Measurements from ENCODE around the gene USP31.

- TF ChIP-seq, protein P1, sequence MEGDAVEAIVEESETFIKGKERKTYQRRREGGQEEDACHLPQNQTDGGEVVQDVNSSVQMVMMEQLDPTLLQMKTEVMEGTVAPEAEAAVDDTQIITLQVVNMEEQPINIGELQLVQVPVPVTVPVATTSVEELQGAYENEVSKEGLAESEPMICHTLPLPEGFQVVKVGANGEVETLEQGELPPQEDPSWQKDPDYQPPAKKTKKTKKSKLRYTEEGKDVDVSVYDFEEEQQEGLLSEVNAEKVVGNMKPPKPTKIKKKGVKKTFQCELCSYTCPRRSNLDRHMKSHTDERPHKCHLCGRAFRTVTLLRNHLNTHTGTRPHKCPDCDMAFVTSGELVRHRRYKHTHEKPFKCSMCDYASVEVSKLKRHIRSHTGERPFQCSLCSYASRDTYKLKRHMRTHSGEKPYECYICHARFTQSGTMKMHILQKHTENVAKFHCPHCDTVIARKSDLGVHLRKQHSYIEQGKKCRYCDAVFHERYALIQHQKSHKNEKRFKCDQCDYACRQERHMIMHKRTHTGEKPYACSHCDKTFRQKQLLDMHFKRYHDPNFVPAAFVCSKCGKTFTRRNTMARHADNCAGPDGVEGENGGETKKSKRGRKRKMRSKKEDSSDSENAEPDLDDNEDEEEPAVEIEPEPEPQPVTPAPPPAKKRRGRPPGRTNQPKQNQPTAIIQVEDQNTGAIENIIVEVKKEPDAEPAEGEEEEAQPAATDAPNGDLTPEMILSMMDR (IDR thresholded peaks at IDR 0.05; ENCODE audit: poor library complexity) = no peak
- TF ChIP-seq EZH2phosphoT487 (IDR thresholded peaks at IDR 0.05; ENCODE audit: low read depth, severe bottlenecking, unreplicated experiment) = no peak
These were observed 109.0 kb downstream of the USP31 start for GRCh38 chr16:23040246-23040645.

Measured in hepatocyte (in vitro differentiated cells).